Neural crest cell (in vitro differentiated cells): ENCODE data around the gene MTMR12. TPM values are rescaled to one million over a fixed set of nuclear protein-coding genes. Genes with fewer than 3 reads are reported as not detected.

ENCODE experiments used
- DNase-seq: peaks from one replicate; pipeline ENCODE4 v3.0.0; 2021; ENCODE audit warnings: low read depth, mixed read lengths, low spot score
- H3K27ac Mint-ChIP-seq: one replicate; pipeline ENCODE4 v1.8.0; 2021; ENCODE audit warnings: mild to moderate bottlenecking, mixed read lengths; ENCODE audit not compliant: unreplicated experiment
- H3K27me3 Mint-ChIP-seq: 2 replicates; pipeline ENCODE4 v1.8.0; 2021; ENCODE audit warnings: low read depth, mild to moderate bottlenecking, mixed read lengths
- H3K36me3 Mint-ChIP-seq: 2 replicates; pipeline ENCODE4 v1.8.0; 2021; ENCODE audit warnings: low read depth, mild to moderate bottlenecking, mixed read lengths
- H3K4me1 Mint-ChIP-seq: 2 replicates; pipeline ENCODE4 v1.8.0; 2021; ENCODE audit warnings: mixed read lengths
- H3K4me3 Mint-ChIP-seq: one replicate; pipeline ENCODE4 v1.8.0; 2021; ENCODE audit warnings: mild to moderate bottlenecking, mixed read lengths
- H3K9me3 Mint-ChIP-seq: 2 replicates; pipeline ENCODE4 v1.8.0; 2021; ENCODE audit warnings: mixed read lengths
- CTCF ChIP-seq: fragments of 200-600 bp; sonication (generic); conservative IDR thresholded peaks from 2 replicates; pipeline ENCODE4 v1.5.0; 2021; ENCODE audit warnings: antibody characterized with exemption, mild to moderate bottlenecking
- total RNA-seq: library from RNA; stranded (reverse); gene quantifications from 2 replicates; pipeline ENCODE4 v1.2.1, GENCODE V29; 2021

Gene MTMR12
- total RNA-seq, 1 donor from 2014 or later = 28.1 TPM

DNA sequence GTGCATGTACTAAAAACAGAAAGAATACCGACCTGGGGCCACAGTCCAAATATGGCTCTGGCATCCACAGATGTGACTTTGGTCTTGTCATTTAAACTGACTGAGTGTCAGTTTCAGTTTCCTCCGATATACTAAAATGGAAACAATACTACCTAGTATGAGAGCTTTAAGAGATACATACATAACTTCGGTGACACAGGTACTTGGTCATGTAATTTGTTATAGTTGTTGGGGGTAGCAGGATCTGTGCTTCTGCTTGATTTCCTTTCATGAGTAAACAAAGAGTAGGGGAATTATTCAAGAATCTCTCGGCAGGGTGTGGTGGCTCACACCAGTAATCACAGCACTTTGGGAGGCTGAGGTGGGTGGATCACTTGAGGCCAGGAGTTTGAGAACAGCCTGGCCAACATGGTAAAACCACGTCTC lies 32.1 kb downstream of the MTMR12 start:
- no peaks in the 10 kb centered on the region for H3K9me3 Mint-ChIP-seq
- no peak for DNase-seq
- TF ChIP-seq CTCF = no peak
- no peak overlapping the region for H3K27ac Mint-ChIP-seq
- no peaks in the 10 kb centered on the region for H3K27me3 Mint-ChIP-seq
- H3K4me3 Mint-ChIP-seq = no peak overlapping the region
- H3K36me3 Mint-ChIP-seq = peaks cover 2% of the 10 kb centered on the region
- peaks cover 25% of the 10 kb centered on the region for H3K4me1 Mint-ChIP-seq

DNA sequence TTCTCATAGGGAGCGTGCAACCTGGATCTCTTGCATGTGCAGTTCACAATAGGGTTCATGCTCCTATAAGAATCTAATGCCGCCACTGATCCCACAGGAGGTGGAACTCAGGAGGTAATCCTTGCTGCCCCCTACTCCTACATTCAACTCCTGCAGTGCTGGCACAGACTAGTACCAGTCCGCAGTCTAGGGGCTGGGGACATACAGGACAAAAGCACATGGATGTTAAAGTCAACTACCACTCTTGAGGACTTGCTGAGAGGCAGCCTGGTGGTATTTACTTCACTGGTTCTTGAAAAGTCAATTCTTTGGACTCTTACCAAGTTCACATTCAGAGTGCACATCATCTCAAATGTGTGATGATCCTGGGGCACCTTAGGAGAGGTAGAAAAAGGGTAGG lies 33.0 kb downstream of the MTMR12 start:
- H3K4me1 Mint-ChIP-seq = peaks cover 28% of the 10 kb centered on the region
- H3K36me3 Mint-ChIP-seq = peaks cover 2% of the 10 kb centered on the region

GRCh38 chr5:32279223-32279622 lies 33.5 kb downstream of the MTMR12 start:
- Mint-ChIP-seq H3K27ac (peak overlapping the region; percentile 12), H3K4me1 (peaks cover 29% of the 10 kb centered on the region), H3K4me3 (no peak overlapping the region), H3K36me3 (peaks cover 2% of the 10 kb centered on the region), H3K27me3 (no peaks in the 10 kb centered on the region), H3K9me3 (no peaks in the 10 kb centered on the region)
- no peak for TF ChIP-seq CTCF
- DNase-seq = no peak

More for the DNA sequence above, 33.0 kb downstream of the MTMR12 start:
- H3K4me3 Mint-ChIP-seq = no peak overlapping the region
- H3K9me3 Mint-ChIP-seq = no peaks in the 10 kb centered on the region
- H3K27ac Mint-ChIP-seq = no peak overlapping the region
- DNase-seq = no peak
- no peaks in the 10 kb centered on the region for H3K27me3 Mint-ChIP-seq
- TF ChIP-seq CTCF = no peak

GRCh38 chr5:32278406-32278805 lies 34.3 kb downstream of the MTMR12 start:
- no peak for TF ChIP-seq CTCF
- DNase-seq = no peak
- H3K9me3 Mint-ChIP-seq = no peaks in the 10 kb centered on the region
- no peaks in the 10 kb centered on the region for H3K27me3 Mint-ChIP-seq
- no peak overlapping the region for H3K4me3 Mint-ChIP-seq
- peaks cover 29% of the 10 kb centered on the region for H3K4me1 Mint-ChIP-seq
- peak overlapping the region; percentile 96 for H3K27ac Mint-ChIP-seq
- H3K36me3 Mint-ChIP-seq = peaks cover 2% of the 10 kb centered on the region

DNA sequence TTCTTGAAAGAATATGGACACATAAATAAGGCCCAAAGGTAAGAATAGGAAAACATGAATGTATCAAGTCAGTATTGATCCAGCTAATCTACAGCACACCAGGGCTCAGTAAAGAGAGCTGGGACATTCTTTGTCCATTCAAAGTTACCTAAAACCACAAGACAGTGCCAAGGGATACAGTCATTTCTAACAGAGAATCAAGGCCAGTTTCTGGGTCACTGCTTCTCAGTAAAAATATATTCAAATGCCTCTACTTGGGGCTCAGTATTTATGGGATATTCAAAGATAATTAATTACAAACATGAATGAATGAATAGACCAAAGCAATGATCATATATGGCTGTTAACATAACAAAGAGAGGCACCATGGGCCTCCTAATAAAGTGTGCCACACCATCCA lies 34.9 kb downstream of the MTMR12 start:
- H3K27me3 Mint-ChIP-seq = no peaks in the 10 kb centered on the region
- peak overlapping the region; percentile 96 for H3K27ac Mint-ChIP-seq
- no peaks in the 10 kb centered on the region for H3K9me3 Mint-ChIP-seq
- peaks cover 29% of the 10 kb centered on the region for H3K4me1 Mint-ChIP-seq
- no peak overlapping the region for H3K4me3 Mint-ChIP-seq
- TF ChIP-seq CTCF = no peak
- peaks cover 3% of the 10 kb centered on the region for H3K36me3 Mint-ChIP-seq
- DNase-seq = no peak
